Activated CD8-positive, alpha-beta memory T cell treated with anti-CD3 and anti-CD28 coated beads for 48 hours (primary cell): Measurements from ENCODE around the gene PGM5.

Experiments
- DNase-seq, 3 experiments: peaks; one replicate each; pipeline ENCODE4 v3.0.0-alpha.2; 2020; ENCODE audit warnings: low read depth in 2 of 3, low spot score in 2 of 3

Gene PGM5

GRCh38 chr9:68493958-68494577 is 137.7 kb downstream of the PGM5 start:
- no peak for DNase-seq

DNA sequence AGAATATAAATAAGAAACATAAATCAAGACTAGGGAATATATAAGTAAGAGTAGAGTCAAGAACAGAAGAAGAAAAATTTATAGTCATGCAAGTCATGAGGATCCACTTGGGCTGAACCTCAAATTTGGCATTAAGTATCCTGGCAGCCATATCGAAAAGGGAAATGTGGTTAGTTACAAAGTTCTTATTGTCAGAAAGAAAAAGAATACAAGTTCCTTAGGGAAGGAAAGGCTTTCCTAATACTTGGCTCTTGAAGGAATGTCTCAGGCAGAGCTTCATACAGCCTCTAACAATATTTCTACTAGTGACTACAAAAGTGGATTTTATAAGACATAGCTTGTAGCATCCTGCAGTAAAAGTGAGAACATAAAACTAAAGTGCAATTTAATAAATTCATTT is 138.8 kb downstream of the PGM5 start:
- no peak for DNase-seq

- no peak for DNase-seq
These were observed 139.9 kb downstream of the PGM5 start for GRCh38 chr9:68496356-68496755.

GRCh38 chr9:68497629-68498028 is 141.2 kb downstream of the PGM5 start:
- DNase-seq, result no peak

DNA sequence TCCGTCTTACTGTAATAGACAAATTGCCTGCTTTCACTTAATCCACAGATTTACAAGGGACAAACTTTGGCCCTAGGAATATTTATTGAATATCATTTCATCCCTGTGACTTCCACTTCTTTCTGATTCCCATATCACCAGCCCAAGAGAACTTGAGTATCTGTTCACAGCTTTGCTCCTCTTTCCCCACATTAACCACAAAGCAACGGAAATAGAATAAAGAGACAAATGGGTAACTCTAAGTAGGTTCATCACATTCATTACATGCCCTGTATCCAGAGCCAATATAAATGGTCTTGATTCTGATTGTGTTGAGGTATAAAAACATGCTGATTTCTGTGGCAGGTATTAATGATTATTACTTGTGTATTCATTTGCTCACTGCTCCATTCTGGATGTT is 142.4 kb downstream of the PGM5 start:
- no peak for DNase-seq

GRCh38 chr9:68500457-68501381 is 144.3 kb downstream of the PGM5 start:
- no peak for DNase-seq

GRCh38 chr9:68502279-68502678 is 145.9 kb downstream of the PGM5 start:
- DNase-seq, result no peak

DNA sequence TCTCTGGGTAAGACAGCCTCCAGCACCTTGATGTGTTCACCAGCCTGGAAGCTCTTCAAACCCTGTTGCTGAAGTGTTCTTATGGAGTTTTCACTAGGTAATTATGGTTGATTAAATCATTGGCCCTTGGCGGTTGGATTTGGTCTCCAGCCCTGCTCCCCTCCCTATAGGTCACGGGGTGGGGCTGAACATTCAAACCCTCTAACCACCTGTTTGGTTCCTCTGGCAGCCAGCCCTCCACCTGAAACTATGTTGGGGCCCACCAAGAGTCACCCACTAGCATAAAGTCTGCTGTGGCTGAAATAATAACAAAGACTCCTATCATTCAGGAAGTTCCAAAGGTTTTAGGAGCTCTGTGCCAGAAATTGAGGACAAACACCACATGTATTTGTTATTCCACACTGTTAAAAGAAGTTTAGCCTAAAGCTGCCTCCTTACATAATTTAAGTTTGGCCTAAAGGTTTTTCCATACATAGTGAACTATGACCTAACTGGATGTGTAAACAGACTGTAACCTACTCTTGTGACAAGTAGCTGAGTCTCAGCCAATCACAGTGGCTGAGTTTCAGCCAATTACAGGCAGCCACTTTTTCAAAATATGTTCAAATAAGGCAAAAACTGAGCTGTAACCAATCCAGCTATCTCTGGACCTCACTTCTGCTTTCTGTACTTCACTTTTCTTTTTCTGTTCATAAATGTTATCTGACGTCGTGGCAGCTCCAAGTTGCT is 149.4 kb downstream of the PGM5 start:
- no peak for DNase-seq

- no peak for DNase-seq
These were observed 150.1 kb downstream of the PGM5 start for GRCh38 chr9:68506551-68506950.

DNA sequence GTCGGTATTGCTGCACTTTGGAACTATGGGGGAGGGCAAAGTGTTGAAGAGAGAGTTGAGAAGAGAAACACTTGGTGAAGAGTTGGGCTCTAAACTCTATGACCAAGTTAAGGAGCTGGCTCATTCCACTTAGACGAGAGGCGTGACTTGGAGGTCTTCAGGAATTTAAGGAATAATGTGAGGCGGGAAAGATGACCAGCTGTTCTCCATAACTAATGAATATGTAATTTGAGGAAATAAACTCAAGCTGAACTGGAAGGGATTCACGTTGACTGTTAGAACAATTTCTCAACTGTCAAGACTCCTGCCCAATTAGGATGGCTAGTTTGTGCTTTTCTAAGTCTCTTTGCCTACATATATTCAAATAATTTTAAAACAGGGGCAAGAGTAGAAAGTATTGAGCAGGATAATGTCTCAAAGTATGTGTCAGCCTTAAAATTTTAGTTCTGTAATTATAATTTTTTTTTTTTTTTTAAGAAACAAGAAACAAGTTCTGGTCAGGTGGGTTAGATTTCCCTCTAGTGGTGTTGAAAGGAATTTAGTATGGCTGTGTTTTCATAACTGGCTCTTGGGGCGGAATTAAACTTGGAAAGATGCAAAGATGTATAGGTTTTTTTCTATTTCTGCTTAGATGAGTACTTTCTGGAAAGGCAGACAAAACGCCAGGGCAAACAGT is 150.9 kb downstream of the PGM5 start:
- DNase-seq, result no peak

DNA sequence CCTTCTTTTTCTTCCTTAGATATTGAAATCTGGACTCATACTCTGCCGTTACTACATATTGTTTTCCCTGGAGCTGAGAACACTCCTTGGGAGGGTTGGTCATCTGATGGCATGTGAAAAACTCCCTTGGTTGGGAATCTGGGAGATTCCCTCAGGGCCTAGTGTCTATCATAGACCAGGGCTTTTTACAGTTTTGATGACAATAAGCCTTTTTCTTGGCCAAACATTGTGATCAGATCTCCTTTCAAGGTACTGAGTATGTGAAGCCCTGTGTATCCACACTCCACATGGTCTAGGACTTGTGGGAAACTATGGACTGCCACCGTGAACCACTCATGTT is 151.4 kb downstream of the PGM5 start:
- no peak for DNase-seq

DNA sequence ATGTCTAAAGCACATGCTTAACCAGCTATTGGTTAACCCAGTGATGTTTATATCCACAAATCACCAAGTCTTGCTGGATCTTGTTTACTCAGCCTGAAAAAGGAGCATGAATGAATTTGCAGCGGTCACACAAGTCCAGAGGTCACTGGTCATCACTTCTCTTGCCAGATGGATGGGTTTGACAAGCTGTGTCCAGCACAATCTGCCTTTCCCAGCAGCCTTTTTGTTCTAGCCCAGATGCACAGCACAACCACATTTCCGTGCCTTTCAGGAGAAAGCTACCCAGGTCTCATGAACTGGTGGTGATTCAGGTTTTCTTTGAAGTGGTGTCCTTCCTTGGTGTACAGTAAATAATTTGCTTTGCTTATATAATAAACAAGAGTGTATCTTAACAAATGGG is 152.1 kb downstream of the PGM5 start:
- no peak for DNase-seq

- DNase-seq, result no peak
These were observed 153.3 kb downstream of the PGM5 start for GRCh38 chr9:68509689-68510088.

DNA sequence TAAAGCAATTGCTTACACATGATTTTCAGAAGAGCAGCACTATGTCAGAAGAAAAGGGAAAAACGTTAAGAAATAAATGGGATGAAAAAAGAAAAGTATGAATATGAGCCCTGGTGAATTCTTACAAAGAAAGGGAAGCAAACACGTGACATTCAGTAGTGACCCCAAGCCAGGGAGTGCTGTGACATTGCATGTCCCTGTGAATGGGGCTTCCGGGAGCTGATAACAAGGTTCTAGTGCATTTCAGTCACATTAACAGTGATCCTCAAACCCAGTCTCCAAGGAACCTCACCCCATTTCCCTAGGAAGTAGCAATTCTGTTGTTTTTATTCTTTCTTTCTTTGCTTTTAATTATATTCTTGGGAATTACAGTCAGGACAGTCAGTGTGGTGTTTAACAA is 157.0 kb downstream of the PGM5 start:
- DNase-seq, result no peak

DNA sequence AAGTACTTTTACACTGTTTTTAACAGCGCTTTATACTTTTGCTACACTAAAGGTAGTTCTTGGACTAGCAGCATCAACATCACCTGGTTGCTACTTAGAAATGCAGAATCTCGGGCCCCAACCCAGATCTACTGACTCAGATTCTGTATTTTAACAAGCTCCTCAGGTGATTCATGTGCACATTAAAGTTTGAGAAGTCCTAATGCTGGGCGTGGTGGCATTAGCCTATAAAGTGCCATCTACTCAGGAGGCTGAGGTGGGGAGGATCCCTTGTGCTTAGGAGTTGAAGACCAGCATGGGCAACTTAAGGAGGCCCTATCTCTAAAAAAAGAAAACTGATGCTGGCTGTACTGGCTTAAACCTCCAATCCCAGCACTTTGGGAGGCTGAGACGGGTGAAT is 157.6 kb downstream of the PGM5 start:
- DNase-seq, result no peak

- no peak for DNase-seq
These were observed 159.1 kb downstream of the PGM5 start for GRCh38 chr9:68515326-68516017.

DNA sequence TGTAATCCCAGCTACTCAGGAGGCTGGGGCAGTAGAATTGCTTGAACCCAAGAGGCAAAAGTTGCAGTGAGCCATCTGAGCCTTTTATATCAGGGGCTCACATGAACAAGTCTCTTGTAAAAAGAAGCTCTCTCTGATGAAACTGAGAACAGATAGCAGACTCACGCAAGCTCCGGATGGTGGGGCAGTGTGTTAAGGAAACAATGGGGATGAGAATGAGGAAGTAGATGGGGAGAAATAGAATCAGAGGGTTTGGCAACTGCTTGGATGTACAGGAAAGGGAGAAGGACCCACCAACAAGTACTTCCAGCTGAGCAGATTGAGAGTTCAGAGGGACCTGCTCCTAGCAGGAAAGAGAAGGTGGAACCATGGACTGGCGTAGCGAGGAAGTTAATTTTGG is 165.7 kb downstream of the PGM5 start:
- DNase-seq, result no peak

GRCh38 chr9:68522954-68523353 is 166.5 kb downstream of the PGM5 start:
- no peak for DNase-seq

DNA sequence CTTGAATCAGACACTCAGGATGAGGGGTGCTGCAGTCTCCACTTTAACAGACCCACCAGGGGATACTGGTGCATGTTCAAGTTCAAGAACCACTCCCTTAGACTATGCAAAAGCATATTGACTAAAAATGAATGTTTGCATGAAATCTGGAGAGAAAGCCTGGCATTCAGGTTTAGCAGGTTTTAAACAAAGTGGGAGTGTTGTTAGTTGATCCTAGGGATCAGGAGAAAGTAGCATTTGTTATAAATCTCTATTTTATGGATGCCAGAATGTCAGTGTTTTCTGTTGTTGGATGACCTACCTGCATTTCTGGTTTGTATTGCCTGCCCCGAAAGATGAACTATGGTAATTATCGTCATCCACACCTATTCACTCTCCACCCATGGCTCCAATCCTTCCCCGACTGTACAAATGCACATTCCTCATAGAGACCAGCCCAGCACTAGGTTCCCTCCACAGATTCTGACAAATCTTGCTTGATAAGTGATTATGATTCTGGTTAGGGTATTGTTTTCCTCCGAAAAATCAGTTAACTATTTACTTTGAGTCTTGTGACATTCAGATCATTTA is 167.0 kb downstream of the PGM5 start:
- no peak for DNase-seq

DNA sequence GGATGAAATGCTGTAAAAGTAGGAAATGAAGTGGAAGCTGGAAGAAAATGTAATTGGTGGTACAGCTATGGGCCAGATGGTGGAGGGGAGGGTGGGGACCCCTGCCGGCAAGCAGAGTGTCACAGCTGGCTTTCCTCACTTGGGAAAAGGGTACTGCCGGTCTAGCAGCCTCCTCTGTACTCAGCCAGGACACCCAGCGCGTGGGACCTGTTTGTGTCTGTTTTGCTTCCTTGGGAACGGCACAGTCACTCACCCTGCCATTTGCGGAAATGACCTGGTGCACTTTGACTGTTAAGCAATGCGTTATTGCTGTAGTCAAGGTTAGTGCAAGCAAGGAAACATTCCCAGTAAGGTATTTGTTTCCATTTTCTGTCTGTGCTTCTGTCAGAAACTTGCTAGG is 174.2 kb downstream of the PGM5 start:
- DNase-seq, result no peak

DNA sequence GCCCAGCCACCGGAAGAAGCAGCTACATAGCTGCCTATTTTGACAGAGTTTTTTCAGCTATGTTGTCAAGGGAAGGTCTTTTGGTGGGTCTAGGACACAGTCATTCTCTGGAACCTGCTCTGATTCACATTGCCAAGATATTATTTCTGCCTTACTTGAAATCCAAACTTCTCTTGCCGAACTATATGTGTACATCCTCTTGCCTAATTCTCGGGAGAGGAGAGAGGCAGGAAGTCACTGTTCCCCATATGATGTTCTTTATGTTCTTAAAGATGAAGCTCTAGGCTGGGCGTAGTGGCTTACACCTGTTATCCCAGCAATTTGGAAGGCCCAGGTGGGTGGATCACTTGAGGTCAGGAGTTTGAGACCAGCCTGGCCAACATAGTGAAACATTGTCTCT is 175.7 kb downstream of the PGM5 start:
- no peak for DNase-seq
